Fibroblast of lung (primary cell): ENCODE measurements around the gene ABCC11. TPM values are rescaled to one million over a fixed set of nuclear protein-coding genes. Genes with fewer than 3 reads are reported as not detected.

Experiments
- DNase-seq, 2 donors: peaks; one replicate each; pipeline versions ENCODE4 v3.0.0 to v3.0.0-alpha.2; 2010; ENCODE audit warnings: low read depth in 2 of 2
- H2AFZ ChIP-seq: 2 replicates; pipeline ENCODE4 v1.5.1; 2012; ENCODE audit warnings: low read length, control low read depth, inconsistent platforms
- H3K27ac ChIP-seq: 2 replicates; pipeline ENCODE4 v1.5.1; 2011; ENCODE audit warnings: low read length, control low read depth; ENCODE audit not compliant: insufficient read depth
- H3K27me3 ChIP-seq: 2 replicates; pipeline ENCODE4 v1.5.1; 2011; ENCODE audit warnings: mild to moderate bottlenecking, low read length; ENCODE audit not compliant: control insufficient read depth, insufficient read depth
- H3K36me3 ChIP-seq: 2 replicates; pipeline ENCODE4 v1.5.1; 2011; ENCODE audit warnings: low read length; ENCODE audit not compliant: control insufficient read depth, insufficient read depth
- H3K4me1 ChIP-seq: 2 replicates; pipeline ENCODE4 v1.5.1; 2011; ENCODE audit warnings: low read length; ENCODE audit not compliant: control insufficient read depth, insufficient read depth; ENCODE audit errors: extremely low read depth
- H3K4me2 ChIP-seq: 2 replicates; pipeline ENCODE4 v1.5.1; 2011; ENCODE audit warnings: low read length, control low read depth; ENCODE audit not compliant: insufficient read depth; ENCODE audit errors: extremely low read depth
- H3K4me3 ChIP-seq, 4 experiments: fragments of 200-600 bp in 1 of 4; sonication (generic) in 1 of 4; replicated peaks in 1 of 4; 2 replicates each; pipeline ENCODE4 v1.5.1; 2011 to 2016; ENCODE audit warnings: low read length in 4 of 4, low read depth in 3 of 4, mild to moderate bottlenecking in 3 of 4, control low read depth in 2 of 4, inconsistent platforms in 1 of 4, mixed read lengths in 1 of 4; ENCODE audit not compliant: insufficient read depth in 1 of 4; ENCODE audit errors: control extremely low read depth in 1 of 4
- H3K79me2 ChIP-seq: 2 replicates; pipeline ENCODE4 v1.5.1; 2012; ENCODE audit warnings: mild to moderate bottlenecking, low read length, inconsistent platforms; ENCODE audit not compliant: control insufficient read depth, insufficient read depth
- H3K9ac ChIP-seq: 2 replicates; pipeline ENCODE4 v1.5.1; 2011; ENCODE audit warnings: mild to moderate bottlenecking, low read length, control low read depth; ENCODE audit not compliant: insufficient read depth
- H3K9me3 ChIP-seq: 2 replicates; pipeline ENCODE4 v1.5.1; 2012; ENCODE audit warnings: low read depth, low read length; ENCODE audit not compliant: control insufficient read depth, insufficient read depth
- H4K20me1 ChIP-seq: 2 replicates; pipeline ENCODE4 v1.5.1; 2011; ENCODE audit warnings: low read length; ENCODE audit not compliant: control insufficient read depth, insufficient read depth; ENCODE audit errors: extremely low read depth
- CTCF ChIP-seq, 2 donors: IDR thresholded peaks in 1 of 2; conservative IDR thresholded peaks in 1 of 2; 1 replicate in 1 of 2; 2 replicates in 1 of 2; pipeline ENCODE4 v1.5.1; 2011 to 2012; ENCODE audit warnings: low read length in 2 of 2, control low read depth in 1 of 2, inconsistent platforms in 1 of 2, low read depth in 1 of 2, mild to moderate bottlenecking in 1 of 2
- EZH2 ChIP-seq: IDR thresholded peaks from 2 replicates; pipeline ENCODE4 v1.5.1; 2012; ENCODE audit warnings: low read length, control low read depth, mild to moderate bottlenecking; ENCODE audit errors: missing control alignments
- polyA plus RNA-seq, 2 donors: library from polyadenylated mRNA; depleted of rRNA in 1 of 2; stranded (reverse) in 1 of 2; unstranded in 1 of 2; fragments of >200 nt; gene quantifications; 2 replicates each; pipeline ENCODE4 v1.2.1, GENCODE V29; 2011 to 2012; ENCODE audit warnings: missing spikeins in 1 of 2
- total RNA-seq: library from RNA; depleted of rRNA; stranded (reverse); fragments of >200 nt; gene quantifications from 2 replicates; pipeline ENCODE4 v1.2.1, GENCODE V29; 2014

ABCC11 gene
- total and polyA plus RNA-seq, 2 donors (not counting 1 experiment from before 2014, with no cell fraction given): 0.17 to 0.20 TPM

GRCh38 chr16:48282636-48283263, 35.4 kb upstream of the ABCC11 start:
- Histone ChIP-seq H3K4me2 (no peak overlapping the region), H3K9ac (no peak overlapping the region), H3K4me1 (no peaks in the 10 kb centered on the region), H3K36me3 (peaks cover 7% of the 10 kb centered on the region), H3K4me3 (no peak overlapping the region), H3K27me3 (no peaks in the 10 kb centered on the region), H4K20me1 (no peaks in the 10 kb centered on the region), H2AFZ (no peak overlapping the region), H3K79me2 (no peaks in the 10 kb centered on the region), H3K9me3 (no peaks in the 10 kb centered on the region), H3K27ac (no peak overlapping the region)
- TF ChIP-seq EZH2 (no peak), CTCF (conservative IDR thresholded peaks at IDR 0.05 in 1 of 2, IDR thresholded peaks at IDR 0.05 in 1 of 2; ENCODE audit: low read depth in 1 of 2, low read length in 2 of 2) (no peak)
- DNase-seq: peak in 1 of 2 donors; percentile 57

- Histone ChIP-seq H3K4me2 (no peak overlapping the region), H3K9me3 (no peaks in the 10 kb centered on the region), H2AFZ (no peak overlapping the region), H3K36me3 (peaks cover 3% of the 10 kb centered on the region), H3K79me2 (no peaks in the 10 kb centered on the region), H3K4me3 (no peak overlapping the region), H3K27ac (no peak overlapping the region), H3K9ac (no peak overlapping the region), H4K20me1 (no peaks in the 10 kb centered on the region), H3K27me3 (no peaks in the 10 kb centered on the region), H3K4me1 (no peaks in the 10 kb centered on the region)
- no peak for TF ChIP-seq CTCF (conservative IDR thresholded peaks at IDR 0.05 in 1 of 2, IDR thresholded peaks at IDR 0.05 in 1 of 2; ENCODE audit: low read depth in 1 of 2, low read length in 2 of 2)
- TF ChIP-seq EZH2: no peak
- no peak for DNase-seq
These were observed 33.2 kb upstream of the ABCC11 start for GRCh38 chr16:48280546-48280945.

- Histone ChIP-seq H2AFZ (no peak overlapping the region), H3K36me3 (peaks cover 3% of the 10 kb centered on the region), H3K27me3 (no peaks in the 10 kb centered on the region), H3K4me3 (no peak overlapping the region), H3K4me2 (no peak overlapping the region), H3K9ac (no peak overlapping the region), H4K20me1 (no peaks in the 10 kb centered on the region), H3K79me2 (no peaks in the 10 kb centered on the region), H3K9me3 (no peaks in the 10 kb centered on the region), H3K27ac (no peak overlapping the region), H3K4me1 (no peaks in the 10 kb centered on the region)
- no peak for TF ChIP-seq CTCF (conservative IDR thresholded peaks at IDR 0.05 in 1 of 2, IDR thresholded peaks at IDR 0.05 in 1 of 2; ENCODE audit: low read depth in 1 of 2, low read length in 2 of 2)
- no peak for TF ChIP-seq EZH2
- DNase-seq: peak in 1 of 2 donors; percentile 4
These were observed 31.9 kb upstream of the ABCC11 start for GRCh38 chr16:48279199-48279598.
